ENCODE data around the gene AP1S2.

DNA sequence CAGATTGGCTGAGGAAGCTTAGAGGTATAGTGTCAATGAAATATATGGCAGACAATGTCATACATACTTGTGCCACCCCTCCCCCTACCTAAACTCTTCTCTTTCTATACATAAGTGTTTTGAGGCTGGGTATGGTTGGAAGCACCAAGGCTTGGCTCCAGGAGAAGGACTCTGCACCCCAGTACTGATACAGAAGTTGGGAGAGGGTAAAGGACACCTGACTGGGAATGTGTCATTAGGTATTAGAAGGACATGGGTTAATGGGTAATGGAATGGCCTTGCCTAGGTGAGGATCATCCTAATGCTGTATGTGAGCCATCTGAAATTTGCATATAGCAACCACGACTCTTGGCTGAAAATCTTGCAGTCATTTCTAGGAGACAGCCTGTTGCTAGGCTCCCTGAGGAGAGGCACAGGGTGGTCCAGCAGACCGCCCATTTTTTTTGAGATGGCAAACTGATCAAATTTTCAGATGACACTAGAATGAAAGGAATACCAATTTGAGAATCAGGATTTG lies 26.8 kb upstream of the AP1S2 start:
- TF ChIP-seq EP300 (IDR thresholded peaks at IDR 0.05; ENCODE audit: borderline replicate concordance in 1 of 2, low read depth in 1 of 2, low read length in 1 of 2) (no peak), JUND (IDR thresholded peaks at IDR 0.05) (no peak)
- TF ChIP-seq, protein P1, sequence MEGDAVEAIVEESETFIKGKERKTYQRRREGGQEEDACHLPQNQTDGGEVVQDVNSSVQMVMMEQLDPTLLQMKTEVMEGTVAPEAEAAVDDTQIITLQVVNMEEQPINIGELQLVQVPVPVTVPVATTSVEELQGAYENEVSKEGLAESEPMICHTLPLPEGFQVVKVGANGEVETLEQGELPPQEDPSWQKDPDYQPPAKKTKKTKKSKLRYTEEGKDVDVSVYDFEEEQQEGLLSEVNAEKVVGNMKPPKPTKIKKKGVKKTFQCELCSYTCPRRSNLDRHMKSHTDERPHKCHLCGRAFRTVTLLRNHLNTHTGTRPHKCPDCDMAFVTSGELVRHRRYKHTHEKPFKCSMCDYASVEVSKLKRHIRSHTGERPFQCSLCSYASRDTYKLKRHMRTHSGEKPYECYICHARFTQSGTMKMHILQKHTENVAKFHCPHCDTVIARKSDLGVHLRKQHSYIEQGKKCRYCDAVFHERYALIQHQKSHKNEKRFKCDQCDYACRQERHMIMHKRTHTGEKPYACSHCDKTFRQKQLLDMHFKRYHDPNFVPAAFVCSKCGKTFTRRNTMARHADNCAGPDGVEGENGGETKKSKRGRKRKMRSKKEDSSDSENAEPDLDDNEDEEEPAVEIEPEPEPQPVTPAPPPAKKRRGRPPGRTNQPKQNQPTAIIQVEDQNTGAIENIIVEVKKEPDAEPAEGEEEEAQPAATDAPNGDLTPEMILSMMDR (IDR thresholded peaks at IDR 0.05), result no peak
- TF ChIP-seq, protein P2, sequence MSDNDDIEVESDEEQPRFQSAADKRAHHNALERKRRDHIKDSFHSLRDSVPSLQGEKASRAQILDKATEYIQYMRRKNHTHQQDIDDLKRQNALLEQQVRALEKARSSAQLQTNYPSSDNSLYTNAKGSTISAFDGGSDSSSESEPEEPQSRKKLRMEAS (IDR thresholded peaks at IDR 0.05; ENCODE audit: low read depth), result no peak

Data from SK-N-SH (cell line).